Natural killer cell (primary cell): ENCODE data around the gene NMU. TPM values are rescaled to one million over a fixed set of nuclear protein-coding genes. Genes with fewer than 3 reads are reported as not detected.
A peak's percentile ranks its signal among the peaks of the same experiment; 100 is the strongest.

Experiments used
- ATAC-seq, 3 donors: fragments of 150-1000 bp in 2 of 3; fragments of 200-7000 bp in 1 of 3; cut with Tn5 transposase; 1 replicate in 1 of 3; 2 replicates in 2 of 3; pipeline ENCODE4 v1.10.0; 2021; ENCODE audit warnings: mild to moderate bottlenecking in 2 of 3, moderate library complexity in 2 of 3
- DNase-seq, 2 donors: peaks; one replicate each; pipeline versions ENCODE4 v3.0.0 to v3.0.0-alpha.2; 2013 to 2021; ENCODE audit warnings: mixed read lengths in 1 of 2
- H3K27ac ChIP-seq: one replicate; pipeline ENCODE4 v1.5.1; 2013; ENCODE audit warnings: mild to moderate bottlenecking, low read length
- H3K27me3 ChIP-seq: one replicate; pipeline ENCODE4 v1.6.1; 2013; ENCODE audit warnings: low read length; ENCODE audit not compliant: control insufficient read depth, insufficient read depth
- H3K36me3 ChIP-seq: one replicate; pipeline ENCODE4 v1.6.1; 2013; ENCODE audit warnings: low read length; ENCODE audit not compliant: control insufficient read depth, insufficient read depth
- H3K4me1 ChIP-seq: one replicate; pipeline ENCODE4 v1.6.1; 2013; ENCODE audit warnings: low read length; ENCODE audit not compliant: control insufficient read depth, insufficient read depth
- H3K4me3 ChIP-seq: one replicate; pipeline ENCODE4 v1.5.1; 2013; ENCODE audit warnings: low read length
- H3K9me3 ChIP-seq: one replicate; pipeline ENCODE4 v1.6.1; 2013; ENCODE audit warnings: low read length; ENCODE audit not compliant: control insufficient read depth, insufficient read depth
- H3K27ac Mint-ChIP-seq, 2 donors: one replicate each; pipeline ENCODE4 v1.8.0; 2022; ENCODE audit warnings: mild to moderate bottlenecking in 2 of 2, mixed read lengths in 2 of 2, moderate library complexity in 1 of 2
- H3K27me3 Mint-ChIP-seq, 2 donors: one replicate each; pipeline ENCODE4 v1.8.0; 2022; ENCODE audit warnings: low read depth in 2 of 2, mixed read lengths in 2 of 2
- H3K36me3 Mint-ChIP-seq: one replicate; pipeline ENCODE4 v1.8.0; 2022; ENCODE audit warnings: mixed read lengths
- H3K4me1 Mint-ChIP-seq, 2 donors: one replicate each; pipeline ENCODE4 v1.8.0; 2022; ENCODE audit warnings: mixed read lengths in 2 of 2
- H3K4me3 Mint-ChIP-seq: one replicate; pipeline ENCODE4 v1.8.0; 2022; ENCODE audit warnings: mild to moderate bottlenecking, moderate library complexity, mixed read lengths
- H3K9me3 Mint-ChIP-seq, 2 donors: one replicate each; pipeline ENCODE4 v1.8.0; 2022; ENCODE audit warnings: mixed read lengths in 2 of 2
- CTCF ChIP-seq: fragments of 200-600 bp; IDR thresholded peaks from one replicate; pipeline ENCODE4 v1.8.0; 2022; ENCODE audit warnings: antibody characterized with exemption
- WGBS: methylation state at CpG from one replicate; pipeline ENCODE4 v1.1.7; 2013; ENCODE audit warnings: missing lambda C conversion rate; ENCODE audit not compliant: insufficient coverage; 5-methylcytosine and 5-hydroxymethylcytosine counted together
- intact Hi-C: fragments of 100-400 bp; cut with micrococcal nuclease; formaldehyde crosslinking; loops from one replicate; pipeline ENCODE4 v1.14.2; 2022
- total RNA-seq, 4 donors: library from RNA; stranded (reverse); fragments of 120-200 nt in 1 of 4; gene quantifications; one replicate each; pipeline versions ENCODE4 v1.2.3 to v1.2.4, GENCODE V29; 2013 to 2022

The NMU gene
- total RNA-seq, 3 donors from 2014 or later (not counting 1 experiment from before 2014, with no cell fraction given): not detected

- no peak for TF ChIP-seq CTCF
- peaks cover 49 to 67% of the 10 kb centered on the region in 2 donors for H3K27me3 Mint-ChIP-seq
- Histone ChIP-seq H3K4me1 (peaks cover 6% of the 10 kb centered on the region), H3K27me3 (peaks cover 22% of the 10 kb centered on the region), H3K27ac (no peak overlapping the region), H3K36me3 (no peaks in the 10 kb centered on the region), H3K4me3 (no peak overlapping the region), H3K9me3 (no peaks in the 10 kb centered on the region)
- no peak overlapping the region for H3K4me3 Mint-ChIP-seq
- intact Hi-C loops: no loop called here
- no peak for DNase-seq
- no peaks in the 10 kb centered on the region for H3K36me3 Mint-ChIP-seq
- 5% methylated on average over 5 of the region's 12 CpGs for WGBS
- H3K27ac Mint-ChIP-seq: no peak overlapping the region
- H3K9me3 Mint-ChIP-seq: no peaks in the 10 kb centered on the region
- ATAC-seq: no peak
- H3K4me1 Mint-ChIP-seq: peaks cover 6 to 15% of the 10 kb centered on the region in 2 donors
These were observed 1.2 kb upstream of the NMU start for GRCh38 chr4:55637272-55637820.

- H3K36me3 Mint-ChIP-seq: no peaks in the 10 kb centered on the region
- TF ChIP-seq CTCF: no peak
- H3K9me3 Mint-ChIP-seq: no peaks in the 10 kb centered on the region
- peaks cover 6 to 15% of the 10 kb centered on the region in 2 donors for H3K4me1 Mint-ChIP-seq
- Histone ChIP-seq H3K4me1 (peaks cover 6% of the 10 kb centered on the region), H3K27me3 (peaks cover 22% of the 10 kb centered on the region), H3K4me3 (no peak overlapping the region), H3K36me3 (no peaks in the 10 kb centered on the region), H3K27ac (no peak overlapping the region), H3K9me3 (no peaks in the 10 kb centered on the region)
- H3K4me3 Mint-ChIP-seq: peak overlapping the region; percentile 55
- DNase-seq (no peak), ATAC-seq (no peak)
- WGBS: 6% methylated on average over 7 of the region's 7 CpGs
- intact Hi-C loops: no loop called here
- peaks cover 52 to 68% of the 10 kb centered on the region in 2 donors for H3K27me3 Mint-ChIP-seq
- H3K27ac Mint-ChIP-seq: no peak overlapping the region
These were observed 530 bp upstream of the NMU start for GRCh38 chr4:55636656-55636999.

- DNase-seq (no peak), ATAC-seq (no peak)
- Histone ChIP-seq H3K4me1 (peaks cover 6% of the 10 kb centered on the region), H3K36me3 (no peaks in the 10 kb centered on the region), H3K27ac (no peak overlapping the region), H3K27me3 (peaks cover 26% of the 10 kb centered on the region), H3K4me3 (no peak overlapping the region), H3K9me3 (no peaks in the 10 kb centered on the region)
- Mint-ChIP-seq H3K4me3 (no peak overlapping the region), H3K36me3 (no peaks in the 10 kb centered on the region), H3K4me1 (peaks cover 6 to 15% of the 10 kb centered on the region in 2 donors), H3K27ac (no peak overlapping the region), H3K9me3 (no peaks in the 10 kb centered on the region), H3K27me3 (peaks cover 53 to 72% of the 10 kb centered on the region in 2 donors)
- 4% methylated on average over 11 of the region's 11 CpGs for WGBS
- no peak for TF ChIP-seq CTCF
- intact Hi-C loops: no loop called here
These were observed 816 bp downstream of the NMU start for GRCh38 chr4:55635282-55635681.
